Smooth muscle cell (in vitro differentiated cells): ENCODE results near the gene GPC5. TPM values are rescaled to one million over a fixed set of nuclear protein-coding genes. Genes with fewer than 3 reads are reported as not detected.

Experiments
- DNase-seq: peaks from one replicate; lab custom pipeline; 2025; ENCODE audit not compliant: unreplicated experiment; lab: John Stamatoyannopoulos, UW
- H2AFZ ChIP-seq: fragments of 200-600 bp; sonication (generic); 2 replicates; pipeline ENCODE4 v1.6.0; 2016; ENCODE audit warnings: antibody characterized with exemption, low read depth, mild to moderate bottlenecking
- H3F3A ChIP-seq: fragments of 200-600 bp; sonication (generic); 2 replicates; pipeline ENCODE4 v1.6.0; 2017; ENCODE audit warnings: antibody characterized with exemption, low read depth
- H3K27ac ChIP-seq: fragments of 200-600 bp; sonication (generic); 2 replicates; pipeline ENCODE4 v1.5.1; 2016; ENCODE audit warnings: low read depth, mild to moderate bottlenecking
- H3K27me3 ChIP-seq: fragments of 200-600 bp; sonication (generic); 2 replicates; pipeline ENCODE4 v1.6.1; 2016; ENCODE audit warnings: low read depth, mild to moderate bottlenecking
- H3K36me3 ChIP-seq: fragments of 200-600 bp; sonication (generic); 2 replicates; pipeline ENCODE4 v1.5.1; 2016; ENCODE audit warnings: low read depth
- H3K4me1 ChIP-seq: fragments of 200-600 bp; sonication (generic); 2 replicates; pipeline ENCODE4 v1.5.1; 2016; ENCODE audit warnings: low read depth
- H3K4me2 ChIP-seq: fragments of 200-600 bp; sonication (generic); 2 replicates; pipeline ENCODE4 v1.6.0; 2016; ENCODE audit warnings: mild to moderate bottlenecking
- H3K4me3 ChIP-seq: fragments of 200-600 bp; sonication (generic); 2 replicates; pipeline ENCODE4 v1.5.1; 2016; ENCODE audit warnings: mild to moderate bottlenecking
- H3K79me2 ChIP-seq: fragments of 200-600 bp; sonication (generic); 2 replicates; pipeline ENCODE4 v1.6.0; 2016; ENCODE audit warnings: low read depth, mild to moderate bottlenecking
- H3K9ac ChIP-seq: fragments of 200-600 bp; sonication (generic); 2 replicates; pipeline ENCODE4 v1.6.0; 2016; ENCODE audit warnings: low read depth
- H3K9me3 ChIP-seq: fragments of 200-600 bp; sonication (generic); replicated peaks from 2 replicates; pipeline ENCODE4 v1.5.1; 2016; ENCODE audit warnings: low read depth
- H4K20me1 ChIP-seq: fragments of 200-600 bp; sonication (generic); 2 replicates; pipeline ENCODE4 v1.6.0; 2016; ENCODE audit warnings: low read depth
- CTCF ChIP-seq: fragments of 200-600 bp; sonication (generic); IDR thresholded peaks from 2 replicates; pipeline ENCODE4 v1.5.1; 2017; ENCODE audit warnings: borderline replicate concordance, mild to moderate bottlenecking, antibody characterized with exemption; ENCODE audit not compliant: insufficient read depth, poor library complexity, severe bottlenecking
- WGBS: methylation state at CpG from one replicate; pipeline ENCODE4 v1.1.7; 2016; ENCODE audit warnings: low lambda C conversion rate; 5-methylcytosine and 5-hydroxymethylcytosine counted together
- polyA plus RNA-seq: library from polyadenylated mRNA; unstranded; fragments of >200 nt; fragmentation: Nextera tagmentation; extraction: Ambion mirVana; gene quantifications from 2 replicates; pipeline ENCODE4 v1.2.1, GENCODE V29; 2016
- total RNA-seq: library from RNA; depleted of rRNA; stranded (reverse); fragments of >200 nt; gene quantifications from 2 replicates; pipeline ENCODE4 v1.2.3, GENCODE V29; 2014

GPC5 gene
- total and polyA plus RNA-seq, 2 experiments from 2014 or later = 0.99 to 1.0 TPM

GRCh38 chr13:92387245-92387644 is 988.8 kb downstream of the GPC5 start:
- no peak for DNase-seq
- Histone ChIP-seq H3K9me3 (no peaks in the 10 kb centered on the region), H2AFZ (no peak overlapping the region), H4K20me1 (no peaks in the 10 kb centered on the region), H3K4me1 (no peaks in the 10 kb centered on the region), H3K79me2 (no peaks in the 10 kb centered on the region), H3K4me3 (no peak overlapping the region), H3K36me3 (no peaks in the 10 kb centered on the region), H3K9ac (no peak overlapping the region), H3K27me3 (peaks cover 15% of the 10 kb centered on the region), H3F3A (no peaks in the 10 kb centered on the region), H3K4me2 (no peak overlapping the region), H3K27ac (no peak overlapping the region)
- TF ChIP-seq CTCF = no peak
- 83% methylated on average over 8 of the region's 8 CpGs for WGBS

GRCh38 chr13:92390217-92390616 is 991.8 kb downstream of the GPC5 start:
- no peak for DNase-seq
- no peak overlapping the region for H3K4me3 ChIP-seq
- no peaks in the 10 kb centered on the region for H3K9me3 ChIP-seq
- H3K36me3 ChIP-seq = no peaks in the 10 kb centered on the region
- H2AFZ ChIP-seq = no peak overlapping the region
- H3K4me2 ChIP-seq = peak overlapping the region; percentile 50
- peaks cover 18% of the 10 kb centered on the region for H3K27me3 ChIP-seq
- no peaks in the 10 kb centered on the region for H3K4me1 ChIP-seq
- H3F3A ChIP-seq = no peaks in the 10 kb centered on the region
- no peak overlapping the region for H3K27ac ChIP-seq
- no peaks in the 10 kb centered on the region for H4K20me1 ChIP-seq
- no peak for TF ChIP-seq CTCF
- H3K9ac ChIP-seq = no peak overlapping the region
- 26% methylated on average over 4 of the region's 4 CpGs for WGBS
- no peaks in the 10 kb centered on the region for H3K79me2 ChIP-seq

DNA sequence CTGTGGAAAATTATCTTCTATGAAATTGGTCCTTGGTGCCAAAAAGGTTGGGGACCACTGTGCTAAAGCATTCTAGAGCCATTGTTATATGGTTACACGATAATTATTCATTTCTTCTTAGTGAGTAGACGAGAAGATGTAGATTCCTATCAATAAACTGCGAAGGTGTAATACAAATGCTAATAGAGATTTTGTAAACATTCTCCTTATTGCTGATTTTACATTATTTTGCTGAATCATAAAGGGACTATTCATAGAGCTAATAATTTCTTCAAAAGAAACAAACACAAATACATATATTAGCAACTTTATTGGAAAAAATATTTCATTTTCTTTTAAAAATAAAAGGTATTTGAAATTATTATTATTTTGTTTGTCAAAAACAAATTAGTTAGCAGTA is 1005.2 kb downstream of the GPC5 start:
- Histone ChIP-seq H3F3A (no peaks in the 10 kb centered on the region), H4K20me1 (no peaks in the 10 kb centered on the region), H3K4me2 (no peak overlapping the region), H3K4me3 (no peak overlapping the region), H3K79me2 (no peaks in the 10 kb centered on the region), H2AFZ (no peak overlapping the region), H3K4me1 (no peaks in the 10 kb centered on the region), H3K27ac (no peak overlapping the region), H3K9ac (no peak overlapping the region), H3K27me3 (no peaks in the 10 kb centered on the region), H3K9me3 (no peaks in the 10 kb centered on the region), H3K36me3 (no peaks in the 10 kb centered on the region)
- WGBS = 91% methylated on average over 3 of the region's 3 CpGs
- no peak for TF ChIP-seq CTCF
- DNase-seq = no peak

GRCh38 chr13:92407858-92408257 is 1009.4 kb downstream of the GPC5 start:
- Histone ChIP-seq H3K4me3 (no peak overlapping the region), H2AFZ (no peak overlapping the region), H3F3A (no peaks in the 10 kb centered on the region), H3K27ac (no peak overlapping the region), H3K4me2 (no peak overlapping the region), H3K9me3 (no peaks in the 10 kb centered on the region), H3K79me2 (no peaks in the 10 kb centered on the region), H3K27me3 (no peaks in the 10 kb centered on the region), H3K9ac (no peak overlapping the region), H3K36me3 (no peaks in the 10 kb centered on the region), H4K20me1 (no peaks in the 10 kb centered on the region), H3K4me1 (no peaks in the 10 kb centered on the region)
- WGBS = 88% methylated on average over 7 of the region's 7 CpGs
- no peak for DNase-seq
- TF ChIP-seq CTCF = no peak
